ENCODE results near the gene RNF138. TPM values are rescaled to one million over a fixed set of nuclear protein-coding genes. Genes with fewer than 3 reads are reported as not detected.

Gene RNF138
- total RNA-seq, 1 donor from 2014 or later: 24.6 TPM

- TF ChIP-seq, protein P1, sequence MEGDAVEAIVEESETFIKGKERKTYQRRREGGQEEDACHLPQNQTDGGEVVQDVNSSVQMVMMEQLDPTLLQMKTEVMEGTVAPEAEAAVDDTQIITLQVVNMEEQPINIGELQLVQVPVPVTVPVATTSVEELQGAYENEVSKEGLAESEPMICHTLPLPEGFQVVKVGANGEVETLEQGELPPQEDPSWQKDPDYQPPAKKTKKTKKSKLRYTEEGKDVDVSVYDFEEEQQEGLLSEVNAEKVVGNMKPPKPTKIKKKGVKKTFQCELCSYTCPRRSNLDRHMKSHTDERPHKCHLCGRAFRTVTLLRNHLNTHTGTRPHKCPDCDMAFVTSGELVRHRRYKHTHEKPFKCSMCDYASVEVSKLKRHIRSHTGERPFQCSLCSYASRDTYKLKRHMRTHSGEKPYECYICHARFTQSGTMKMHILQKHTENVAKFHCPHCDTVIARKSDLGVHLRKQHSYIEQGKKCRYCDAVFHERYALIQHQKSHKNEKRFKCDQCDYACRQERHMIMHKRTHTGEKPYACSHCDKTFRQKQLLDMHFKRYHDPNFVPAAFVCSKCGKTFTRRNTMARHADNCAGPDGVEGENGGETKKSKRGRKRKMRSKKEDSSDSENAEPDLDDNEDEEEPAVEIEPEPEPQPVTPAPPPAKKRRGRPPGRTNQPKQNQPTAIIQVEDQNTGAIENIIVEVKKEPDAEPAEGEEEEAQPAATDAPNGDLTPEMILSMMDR (IDR thresholded peaks at IDR 0.05; ENCODE audit: partially characterized antibody, unreplicated experiment): no peak
- no peaks in the 10 kb centered on the region for H3K36me3 Mint-ChIP-seq (ENCODE audit: unreplicated experiment)
- H3K9me3 Mint-ChIP-seq (ENCODE audit: unreplicated experiment): no peaks in the 10 kb centered on the region
- H3K27me3 Mint-ChIP-seq (ENCODE audit: unreplicated experiment): no peaks in the 10 kb centered on the region
- no peak overlapping the region for H3K4me3 Mint-ChIP-seq (ENCODE audit: unreplicated experiment)
- H3K27ac Mint-ChIP-seq (ENCODE audit: unreplicated experiment): no peak overlapping the region
- no peak for DNase-seq
- no peaks in the 10 kb centered on the region for H3K4me1 Mint-ChIP-seq (ENCODE audit: low read depth, unreplicated experiment)
These were observed 85.9 kb downstream of the RNF138 start for GRCh38 chr18:32177530-32177929.

Other genes starting within 250 kb of the RNF138 start
- gene TRAPPC8, start 148.7 kb upstream of the RNF138 start, total RNA-seq (ENCODE audit: unreplicated experiment): 41.0 TPM
- 1.5 TPM for gene RNF125, start 73.0 kb upstream of the RNF138 start, total RNA-seq (ENCODE audit: unreplicated experiment)
- not detected for gene MEP1B, start 98.2 kb downstream of the RNF138 start, total RNA-seq (ENCODE audit: unreplicated experiment)

Measured in glutamatergic neuron (in vitro differentiated cells).